HEK293T (cell line): ENCODE results near the gene FAM124A.

Experiments used
- ELF4 ChIP-seq: fragments of 450-650 bp; IDR thresholded peaks from 2 replicates; pipeline ENCODE4 v1.6.1; 2017; ENCODE audit warnings: antibody characterized with exemption
- HDGF ChIP-seq: fragments of 450-650 bp; IDR thresholded peaks from 2 replicates; pipeline ENCODE4 v1.6.1; 2017; ENCODE audit warnings: antibody characterized with exemption, borderline replicate concordance
- LEF1 ChIP-seq: fragments of 450-650 bp; IDR thresholded peaks from 2 replicates; pipeline ENCODE4 v1.6.1; 2017; ENCODE audit warnings: mild to moderate bottlenecking, borderline replicate concordance
- NFRKB ChIP-seq: fragments of 450-650 bp; IDR thresholded peaks from 2 replicates; pipeline ENCODE4 v1.6.1; 2016; ENCODE audit warnings: mild to moderate bottlenecking, moderate library complexity
- SP1 ChIP-seq: fragments of 450-650 bp; IDR thresholded peaks from 2 replicates; pipeline ENCODE4 v1.6.1; 2017
- TARDBP ChIP-seq: fragments of 450-650 bp; IDR thresholded peaks from 2 replicates; pipeline ENCODE4 v1.6.1; 2016
- ZNF384 ChIP-seq: fragments of 450-650 bp; IDR thresholded peaks from 2 replicates; pipeline ENCODE4 v1.6.1; 2016

GRCh38 chr13:51333826-51334225 is 111.6 kb downstream of the FAM124A start:
- TF ChIP-seq HDGF (no peak), LEF1 (no peak), ZNF384 (no peak), ELF4 (no peak), NFRKB (no peak), TARDBP (no peak), SP1 (no peak)
